ENCODE results near the gene H2BK1. TPM values are rescaled to one million over a fixed set of nuclear protein-coding genes. Genes with fewer than 3 reads are reported as not detected.

The H2BK1 gene
- total and polyA plus RNA-seq, 2 experiments from 2014 or later: not detected

GRCh38 chr7:151192002-151192539, 18.2 kb downstream of the H2BK1 start:
- TF ChIP-seq EZH2phosphoT487 (IDR thresholded peaks at IDR 0.05; ENCODE audit: insufficient read depth, low read depth) (no peak), EZH2 (IDR thresholded peaks at IDR 0.05; ENCODE audit: insufficient read depth, poor library complexity, severe bottlenecking) (no peak)

GRCh38 chr7:151191544-151191943, 18.7 kb downstream of the H2BK1 start:
- Histone ChIP-seq H3K4me2 (ENCODE audit: unreplicated experiment) (no peak overlapping the region), H4K20me1 (ENCODE audit: insufficient read depth) (no peaks in the 10 kb centered on the region), H3K27ac (no peak overlapping the region), H3K4me1 (ENCODE audit: insufficient read depth) (no peaks in the 10 kb centered on the region), H3F3A (ENCODE audit: insufficient read depth) (no peaks in the 10 kb centered on the region), H3K36me3 (ENCODE audit: low read depth) (no peaks in the 10 kb centered on the region), H2AFZ (no peak overlapping the region), H3K9me3 (ENCODE audit: low read depth) (no peaks in the 10 kb centered on the region), H3K27me3 (replicated peaks; ENCODE audit: insufficient read depth) (peaks cover 52% of the 10 kb centered on the region), H3K9me2 (ENCODE audit: insufficient read depth) (no peaks in the 10 kb centered on the region), H3K79me2 (ENCODE audit: insufficient read depth) (no peaks in the 10 kb centered on the region), H3K9ac (no peak overlapping the region), H3K4me3 (no peak overlapping the region)
- TF ChIP-seq EZH2phosphoT487 (IDR thresholded peaks at IDR 0.05; ENCODE audit: insufficient read depth, low read depth) (no peak), EZH2 (IDR thresholded peaks at IDR 0.05; ENCODE audit: insufficient read depth, poor library complexity, severe bottlenecking) (no peak)
- WGBS, 2 experiments (ENCODE audit: low coverage in 1 of 2, low lambda C conversion rate in 2 of 2, missing lambda C conversion rate in 2 of 2): 68 to 71% methylated on average over 12 of the region's 12 CpGs
- no peak for DNase-seq
- in situ Hi-C loops (cut with MboI): no loop called here

More at GRCh38 chr7:151192002-151192539, 18.2 kb downstream of the H2BK1 start:
- H3K4me3 ChIP-seq: no peak overlapping the region
- no peaks in the 10 kb centered on the region for H3K9me3 ChIP-seq (ENCODE audit: low read depth)
- no peak overlapping the region for H3K27ac ChIP-seq
- no peak overlapping the region for H2AFZ ChIP-seq
- H3K27me3 ChIP-seq (replicated peaks; ENCODE audit: insufficient read depth): peaks cover 57% of the 10 kb centered on the region
- H4K20me1 ChIP-seq (ENCODE audit: insufficient read depth): no peaks in the 10 kb centered on the region
- no peaks in the 10 kb centered on the region for H3K9me2 ChIP-seq (ENCODE audit: insufficient read depth)
- 74 to 77% methylated on average over 23 of the region's 23 CpGs for WGBS, 2 experiments (ENCODE audit: low coverage in 1 of 2, low lambda C conversion rate in 2 of 2, missing lambda C conversion rate in 2 of 2)
- H3K9ac ChIP-seq: no peak overlapping the region
- in situ Hi-C loops (cut with MboI): no loop called here
- no peaks in the 10 kb centered on the region for H3K36me3 ChIP-seq (ENCODE audit: low read depth)
- H3K4me1 ChIP-seq (ENCODE audit: insufficient read depth): no peaks in the 10 kb centered on the region
- DNase-seq: no peak
- H3K79me2 ChIP-seq (ENCODE audit: insufficient read depth): no peaks in the 10 kb centered on the region
- H3F3A ChIP-seq (ENCODE audit: insufficient read depth): no peaks in the 10 kb centered on the region
- H3K4me2 ChIP-seq (ENCODE audit: unreplicated experiment): no peak overlapping the region

GRCh38 chr7:151189038-151189437, 21.2 kb downstream of the H2BK1 start:
- no peak overlapping the region for H2AFZ ChIP-seq
- H3K4me1 ChIP-seq (ENCODE audit: insufficient read depth): no peaks in the 10 kb centered on the region
- H3K27me3 ChIP-seq (replicated peaks; ENCODE audit: insufficient read depth): peaks cover 32% of the 10 kb centered on the region
- WGBS, 2 experiments (ENCODE audit: low coverage in 1 of 2, low lambda C conversion rate in 2 of 2, missing lambda C conversion rate in 2 of 2): 24 to 31% methylated on average over 4 of the region's 4 CpGs
- H4K20me1 ChIP-seq (ENCODE audit: insufficient read depth): no peaks in the 10 kb centered on the region
- no peak for TF ChIP-seq EZH2 (IDR thresholded peaks at IDR 0.05; ENCODE audit: insufficient read depth, poor library complexity, severe bottlenecking)
- TF ChIP-seq EZH2phosphoT487 (IDR thresholded peaks at IDR 0.05; ENCODE audit: insufficient read depth, low read depth): no peak
- H3K27ac ChIP-seq: no peak overlapping the region
- H3K79me2 ChIP-seq (ENCODE audit: insufficient read depth): no peaks in the 10 kb centered on the region
- no peaks in the 10 kb centered on the region for H3K9me3 ChIP-seq (ENCODE audit: low read depth)
- in situ Hi-C loops (cut with MboI): no loop called here
- H3K4me2 ChIP-seq (ENCODE audit: unreplicated experiment): no peak overlapping the region
- no peak overlapping the region for H3K9ac ChIP-seq
- no peak for DNase-seq
- H3F3A ChIP-seq (ENCODE audit: insufficient read depth): no peaks in the 10 kb centered on the region
- no peaks in the 10 kb centered on the region for H3K36me3 ChIP-seq (ENCODE audit: low read depth)
- H3K9me2 ChIP-seq (ENCODE audit: insufficient read depth): no peaks in the 10 kb centered on the region
- H3K4me3 ChIP-seq: no peak overlapping the region

GRCh38 chr7:151188252-151188542, 22.1 kb downstream of the H2BK1 start:
- Histone ChIP-seq H4K20me1 (ENCODE audit: insufficient read depth) (no peaks in the 10 kb centered on the region), H3F3A (ENCODE audit: insufficient read depth) (no peaks in the 10 kb centered on the region), H3K79me2 (ENCODE audit: insufficient read depth) (no peaks in the 10 kb centered on the region), H3K36me3 (ENCODE audit: low read depth) (no peaks in the 10 kb centered on the region), H3K4me3 (no peak overlapping the region), H3K4me1 (ENCODE audit: insufficient read depth) (no peaks in the 10 kb centered on the region), H3K27ac (no peak overlapping the region), H3K9me3 (ENCODE audit: low read depth) (no peaks in the 10 kb centered on the region), H3K4me2 (ENCODE audit: unreplicated experiment) (no peak overlapping the region), H3K9ac (no peak overlapping the region), H3K27me3 (replicated peaks; ENCODE audit: insufficient read depth) (peaks cover 24% of the 10 kb centered on the region), H3K9me2 (ENCODE audit: insufficient read depth) (no peaks in the 10 kb centered on the region), H2AFZ (no peak overlapping the region)
- in situ Hi-C loops (cut with MboI): no loop called here
- no peak for DNase-seq
- TF ChIP-seq EZH2 (IDR thresholded peaks at IDR 0.05; ENCODE audit: insufficient read depth, poor library complexity, severe bottlenecking): no peak
- TF ChIP-seq EZH2phosphoT487 (IDR thresholded peaks at IDR 0.05; ENCODE audit: insufficient read depth, low read depth): no peak
- WGBS, 2 experiments (ENCODE audit: low coverage in 1 of 2, low lambda C conversion rate in 2 of 2, missing lambda C conversion rate in 2 of 2): 37 to 47% methylated on average over 5 of the region's 5 CpGs
